Gastroesophageal sphincter (tissue), 4 donors: Measurements from ENCODE around the gene SYNJ2. TPM values are rescaled to one million over a fixed set of nuclear protein-coding genes. Genes with fewer than 3 reads are reported as not detected.

ENCODE experiments used
- ATAC-seq: fragments of 150-250 bp; one replicate; pipeline ENCODE4 v1.9.1; 2016; ENCODE audit warnings: mild to moderate bottlenecking, moderate library complexity
- H3K27ac ChIP-seq, 4 donors: fragments of 200-600 bp; sonication (generic) in 3 of 4; 1 replicate in 3 of 4; 2 replicates in 1 of 4; pipeline ENCODE4 v1.5.1; 2016 to 2019
- H3K27me3 ChIP-seq: fragments of 200-600 bp; sonication (generic); one replicate; pipeline ENCODE4 v1.5.1; 2019
- H3K36me3 ChIP-seq, 2 donors: fragments of 200-600 bp; sonication (generic); one replicate each; pipeline ENCODE4 v1.5.1; 2019; ENCODE audit warnings: control low read depth in 1 of 2
- H3K4me1 ChIP-seq, 3 donors: fragments of 200-600 bp; sonication (generic); 1 replicate in 2 of 3; 2 replicates in 1 of 3; pipeline ENCODE4 v1.5.1; 2016 to 2019; ENCODE audit warnings: control low read depth in 2 of 3
- H3K4me3 ChIP-seq, 2 donors: fragments of 200-600 bp; sonication (generic); one replicate each; pipeline ENCODE4 v1.5.1; 2019; ENCODE audit warnings: mild to moderate bottlenecking in 1 of 2, moderate library complexity in 1 of 2
- H3K9me3 ChIP-seq, 3 donors: fragments of 200-600 bp; sonication (generic); one replicate each; pipeline ENCODE4 v1.5.1; 2017 to 2019; ENCODE audit warnings: control low read depth in 2 of 3
- CTCF ChIP-seq, 4 experiments: fragments of 200-600 bp in 2 of 4; fragments of 450-650 bp in 2 of 4; sonication (generic) in 1 of 4; IDR thresholded peaks; one replicate each; pipeline ENCODE4 v1.5.1; 2017 to 2019; ENCODE audit warnings: antibody characterized with exemption in 4 of 4, mild to moderate bottlenecking in 2 of 4, moderate library complexity in 2 of 4
- EP300 ChIP-seq: sonication (generic); formaldehyde crosslinking; IDR thresholded peaks from one replicate; pipeline ENCODE4 v1.6.1; 2017; ENCODE audit warnings: antibody characterized with exemption, mild to moderate bottlenecking
- POLR2A ChIP-seq, 2 donors: fragments of 450-650 bp; IDR thresholded peaks; one replicate each; pipeline ENCODE4 v1.6.1; 2017; ENCODE audit warnings: antibody characterized with exemption in 2 of 2, mild to moderate bottlenecking in 2 of 2, moderate library complexity in 1 of 2
- POLR2AphosphoS5 ChIP-seq: sonication (generic); formaldehyde crosslinking; IDR thresholded peaks from one replicate; pipeline ENCODE4 v1.6.1; 2017; ENCODE audit warnings: antibody characterized with exemption
- WGBS, 2 donors: methylation state at CpG; one replicate each; pipeline ENCODE4 v1.1.5; 2018; ENCODE audit warnings: low coverage in 1 of 2; 5-methylcytosine and 5-hydroxymethylcytosine counted together
- total RNA-seq, 4 donors: library from RNA; depleted of rRNA; stranded (reverse); fragments of >200 nt; gene quantifications; one replicate each; pipeline ENCODE4 v1.1.0, GENCODE V29; 2016

The SYNJ2 gene
- total RNA-seq, 4 donors from 2014 or later = 19.9 to 27.9 (median 21.6) TPM

GRCh38 chr6:157983406-157984119 lies 1.9 kb downstream of the SYNJ2 start:
- Histone ChIP-seq H3K27me3 (no peaks in the 10 kb centered on the region), H3K36me3 (no peaks in the 10 kb centered on the region), H3K4me3 (peak overlapping the region in 1 of 2 donors; percentile 93), H3K9me3 (no peaks in the 10 kb centered on the region), H3K4me1 (peaks cover 0 to 64% (median 8%) of the 10 kb centered on the region in 3 donors), H3K27ac (peak overlapping the region in 3 of 4 donors; percentile 83 to 92 (median 88))
- 59 to 63% methylated on average over 9 of the region's 9 CpGs for WGBS, 2 donors
- no peak for ATAC-seq
- TF ChIP-seq EP300 (no peak), POLR2A (IDR thresholded peaks at IDR 0.05) (no peak), POLR2AphosphoS5 (no peak), CTCF (IDR thresholded peaks at IDR 0.05) (no peak)

DNA sequence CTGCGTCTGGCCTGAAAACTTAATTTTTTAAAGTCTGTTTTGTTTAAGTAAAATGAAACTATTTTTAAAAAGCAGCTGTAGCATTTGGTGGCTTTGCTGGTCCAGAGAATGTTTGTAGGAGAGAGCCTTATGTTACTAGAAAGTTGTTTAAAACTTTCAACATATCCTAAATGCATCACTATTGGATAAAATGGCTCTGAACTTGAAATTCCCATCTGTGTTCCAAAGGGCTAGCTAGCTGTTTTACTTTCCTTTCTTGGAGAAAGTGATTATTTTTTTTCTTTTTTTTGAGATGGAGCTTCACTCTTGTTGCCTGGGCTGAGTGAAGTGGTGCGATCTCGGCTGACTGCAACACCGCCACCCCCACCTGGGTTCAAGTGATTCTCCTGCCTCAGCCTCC lies 2.5 kb downstream of the SYNJ2 start:
- WGBS, 2 donors = 77 to 86% methylated on average over 1 to 4 of the region's 4 CpGs
- H3K4me1 ChIP-seq = peaks cover 0 to 69% (median 8%) of the 10 kb centered on the region in 3 donors
- H3K27ac ChIP-seq = peak overlapping the region in 2 of 4 donors; percentile 88 to 92
- no peaks in the 10 kb centered on the region for H3K36me3 ChIP-seq
- no peak overlapping the region for H3K4me3 ChIP-seq
- H3K27me3 ChIP-seq = no peaks in the 10 kb centered on the region
- no peaks in the 10 kb centered on the region for H3K9me3 ChIP-seq
- TF ChIP-seq POLR2A (IDR thresholded peaks at IDR 0.05) (no peak), CTCF (IDR thresholded peaks at IDR 0.05) (no peak), EP300 (no peak)
- ATAC-seq = no peak

DNA sequence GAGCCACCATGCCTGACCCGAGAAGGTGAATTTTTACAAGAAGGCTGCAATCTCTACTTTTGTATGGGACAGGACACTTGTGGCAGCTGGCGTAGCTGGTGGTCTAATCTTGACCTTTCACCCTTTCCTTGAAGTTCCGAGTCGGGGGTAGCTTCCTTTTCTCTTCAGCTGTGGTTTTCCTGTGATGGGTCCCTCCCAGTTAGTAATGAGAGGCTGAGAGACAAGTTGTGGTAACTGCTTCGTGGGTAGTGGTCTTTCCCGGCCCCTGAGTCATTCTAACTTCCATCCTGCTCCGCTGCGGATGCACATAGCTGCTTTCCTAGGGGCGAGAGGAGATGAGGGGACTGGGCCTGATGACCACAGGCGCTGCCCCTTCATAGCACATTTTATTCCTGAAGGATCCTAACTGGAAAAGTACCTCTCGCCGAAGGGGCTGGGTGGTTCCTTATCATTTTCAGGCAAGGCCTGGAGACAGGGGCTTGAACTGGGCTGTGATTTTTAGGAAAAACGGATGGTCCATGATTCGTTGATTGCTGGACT lies 3.1 kb downstream of the SYNJ2 start:
- peaks cover 0 to 76% (median 13%) of the 10 kb centered on the region in 3 donors for H3K4me1 ChIP-seq
- 70 to 74% methylated on average over 2 to 8 of the region's 14 CpGs for WGBS, 2 donors
- H3K9me3 ChIP-seq = no peaks in the 10 kb centered on the region
- TF ChIP-seq EP300 (no peak), POLR2A (IDR thresholded peaks at IDR 0.05) (no peak), POLR2AphosphoS5 (no peak), CTCF (IDR thresholded peaks at IDR 0.05) (no peak)
- no peaks in the 10 kb centered on the region for H3K27me3 ChIP-seq
- H3K4me3 ChIP-seq = no peak overlapping the region
- no peak for ATAC-seq
- peak overlapping the region in 3 of 4 donors; percentile 74 to 92 (median 88) for H3K27ac ChIP-seq
- H3K36me3 ChIP-seq = no peaks in the 10 kb centered on the region

GRCh38 chr6:157985378-157986155 lies 3.9 kb downstream of the SYNJ2 start:
- peaks cover 0 to 83% (median 21%) of the 10 kb centered on the region in 3 donors for H3K4me1 ChIP-seq
- H3K27me3 ChIP-seq = no peaks in the 10 kb centered on the region
- no peak for TF ChIP-seq CTCF (IDR thresholded peaks at IDR 0.05)
- no peak for TF ChIP-seq POLR2A (IDR thresholded peaks at IDR 0.05)
- TF ChIP-seq EP300 = no peak
- no peak for TF ChIP-seq POLR2AphosphoS5
- no peaks in the 10 kb centered on the region for H3K36me3 ChIP-seq
- H3K4me3 ChIP-seq = no peak overlapping the region
- WGBS, 2 donors = 29 to 33% methylated on average over 6 to 11 of the region's 13 CpGs
- peak overlapping the region in 3 of 4 donors; percentile 74 to 92 (median 88) for H3K27ac ChIP-seq
- no peak for ATAC-seq
- H3K9me3 ChIP-seq = no peaks in the 10 kb centered on the region
